ENCODE results near the gene IGSF8. TPM values are rescaled to one million over a fixed set of nuclear protein-coding genes. Genes with fewer than 3 reads are reported as not detected.
"Not testable (repeated sequence)": the region's sequence is repeated elsewhere in the genome, so short reads cannot be mapped to it uniquely, and the experiment has no call there.

Gene IGSF8
- total RNA-seq, 3 donors from 2014 or later: 30.5 to 45.7 (median 43.1) TPM

DNA sequence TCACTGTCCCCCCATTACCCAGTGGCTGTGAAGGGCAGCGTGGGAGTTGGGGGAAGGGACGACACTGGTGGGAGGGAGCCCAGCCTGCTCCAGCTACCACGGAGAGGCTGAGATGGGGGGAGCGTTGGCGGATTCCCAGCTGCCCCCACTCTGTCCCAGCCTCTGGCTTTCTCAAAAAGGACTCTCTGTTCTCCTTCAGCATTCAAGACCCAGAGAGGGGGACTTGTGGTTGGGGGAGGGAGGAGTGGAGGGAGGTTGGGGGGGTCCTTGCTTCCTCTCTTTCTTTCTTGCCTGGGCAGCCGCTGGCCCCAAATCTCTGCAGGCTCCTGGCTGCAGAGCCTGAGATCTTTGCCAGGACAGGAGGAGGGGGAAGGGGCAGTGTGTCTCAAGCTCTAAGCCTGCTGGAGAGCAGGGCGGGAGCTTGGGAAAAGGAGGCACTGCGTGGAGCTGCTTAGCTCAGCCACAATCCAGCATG, 19.3 kb upstream of the IGSF8 start:
- no peaks in the 10 kb centered on the region for H3K9me3 Mint-ChIP-seq
- ATAC-seq: no peak

GRCh38 chr1:160117300-160117699, 18.9 kb upstream of the IGSF8 start:
- Mint-ChIP-seq H3K4me1 (ENCODE audit: low read depth) (no peaks in the 10 kb centered on the region), H3K9me3 (no peaks in the 10 kb centered on the region), H3K4me3 (no peak overlapping the region), H3K27me3 (ENCODE audit: low read depth) (peaks cover 21% of the 10 kb centered on the region), H3K36me3 (ENCODE audit: insufficient read depth) (no peaks in the 10 kb centered on the region)
- DNase-seq (no peak), ATAC-seq (no peak)

More for the DNA sequence above, 19.3 kb upstream of the IGSF8 start:
- no peak overlapping the region for H3K4me3 Mint-ChIP-seq
- no peaks in the 10 kb centered on the region for H3K36me3 Mint-ChIP-seq (ENCODE audit: insufficient read depth)
- DNase-seq: no peak
- H3K4me1 Mint-ChIP-seq (ENCODE audit: low read depth): no peaks in the 10 kb centered on the region
- peaks cover 18% of the 10 kb centered on the region for H3K27me3 Mint-ChIP-seq (ENCODE audit: low read depth)

DNA sequence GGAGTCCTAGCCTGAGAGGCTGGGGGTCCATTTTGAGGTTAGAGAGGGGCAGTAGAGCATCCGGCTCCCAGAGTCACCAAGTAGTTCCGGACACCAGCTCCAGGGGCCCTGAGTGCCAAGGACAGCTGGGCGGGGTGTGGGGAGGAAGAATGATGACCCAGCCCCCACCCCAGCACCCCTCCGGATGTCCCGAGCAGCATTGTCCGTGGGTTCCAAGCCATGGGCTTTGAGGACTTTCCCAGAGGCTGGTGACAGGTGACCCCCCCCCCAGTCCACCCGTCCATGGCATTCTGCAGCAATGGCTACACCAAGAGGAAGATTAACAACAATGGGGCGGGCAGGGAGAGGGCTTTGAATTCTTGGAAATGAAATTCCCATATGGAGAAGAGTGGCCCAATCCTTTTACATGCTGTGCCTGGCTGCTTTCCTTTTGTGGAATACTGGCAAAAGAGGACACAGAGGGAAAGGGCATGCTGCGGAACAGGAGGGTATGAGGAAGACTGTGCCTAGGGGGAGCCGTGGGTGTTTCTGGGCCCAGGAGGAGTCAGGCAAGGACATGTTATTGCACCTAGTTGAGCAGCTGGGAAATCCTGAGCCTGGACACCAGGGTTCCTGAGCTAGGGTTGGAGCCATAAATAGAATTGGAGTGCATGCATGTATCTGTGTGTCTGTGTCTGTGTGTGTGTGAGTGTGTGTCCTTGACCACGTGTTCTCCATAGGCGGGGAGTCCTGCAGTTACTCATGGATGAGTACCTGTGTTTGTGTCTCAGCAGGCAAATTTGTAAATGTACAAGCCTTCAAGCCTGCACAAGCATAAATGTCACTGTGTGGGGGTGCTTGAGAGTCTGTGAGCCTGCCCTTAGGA, 18.1 kb upstream of the IGSF8 start:
- ATAC-seq: no peak
- H3K27me3 Mint-ChIP-seq (ENCODE audit: low read depth): peaks cover 22% of the 10 kb centered on the region
- no peaks in the 10 kb centered on the region for H3K9me3 Mint-ChIP-seq

DNA sequence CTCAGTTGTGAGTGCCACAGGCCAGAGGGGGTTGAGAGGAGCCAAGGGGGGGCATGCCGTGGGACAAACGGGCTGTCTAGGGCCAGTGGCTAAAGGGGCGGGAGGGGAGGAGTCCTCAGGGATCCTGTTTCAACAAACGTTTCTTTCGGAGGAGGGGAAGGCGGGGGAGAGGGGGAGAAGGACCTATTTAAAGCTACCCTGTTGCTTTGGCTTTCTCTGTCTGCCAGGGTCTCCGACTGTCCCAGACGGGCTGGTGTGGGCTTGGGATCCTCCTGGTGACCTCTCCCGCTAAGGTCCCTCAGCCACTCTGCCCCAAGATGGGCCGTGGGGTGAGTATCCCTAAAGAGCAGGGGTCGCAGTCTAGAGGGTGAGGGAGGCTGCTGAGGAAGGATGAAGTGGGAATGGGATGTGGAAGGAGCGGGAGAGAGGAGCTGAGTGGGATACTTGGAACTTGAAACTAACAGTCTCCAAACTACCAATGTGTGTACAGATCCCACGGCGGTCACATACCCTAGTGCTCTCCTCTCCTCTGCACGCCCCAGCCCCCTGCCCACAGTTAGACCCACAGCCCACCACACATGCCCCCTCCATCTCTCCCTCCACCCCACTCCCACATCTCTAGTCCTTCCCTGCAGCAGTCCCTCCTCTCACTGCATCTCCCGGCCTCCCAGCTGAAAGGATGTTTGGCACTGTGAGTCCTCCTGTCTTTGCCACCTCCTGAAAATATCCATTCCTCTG, 17.3 kb upstream of the IGSF8 start, which contains the start of gene ATP1A2:
Gene ATP1A2, plus strand, starts transcription at position 215 of the 738 bp plus-strand sequence. Its CDS starts 103 bp downstream, at position 318.
- H3K4me3 Mint-ChIP-seq: no peak within 1 kb of the TSS
- no peaks in the 10 kb centered on the region for H3K4me1 Mint-ChIP-seq (ENCODE audit: low read depth)
- no peaks in the 10 kb centered on the region for H3K36me3 Mint-ChIP-seq (ENCODE audit: insufficient read depth)
- peaks cover 27% of the 10 kb centered on the region for H3K27me3 Mint-ChIP-seq (ENCODE audit: low read depth)
- ATAC-seq: no peak
- no peaks in the 10 kb centered on the region for H3K9me3 Mint-ChIP-seq
- DNase-seq: no peak

More for the DNA sequence above, 18.1 kb upstream of the IGSF8 start:
- DNase-seq: no peak
- H3K36me3 Mint-ChIP-seq (ENCODE audit: insufficient read depth): no peaks in the 10 kb centered on the region
- H3K4me3 Mint-ChIP-seq: no peak overlapping the region
- no peaks in the 10 kb centered on the region for H3K4me1 Mint-ChIP-seq (ENCODE audit: low read depth)

- H3K4me3 Mint-ChIP-seq: no peak overlapping the region
- H3K9me3 Mint-ChIP-seq: no peaks in the 10 kb centered on the region
Observed at GRCh38 chr1:160114085-160114484, 15.7 kb upstream of the IGSF8 start.

GRCh38 chr1:160113407-160113806, 15.0 kb upstream of the IGSF8 start:
- ATAC-seq (no peak), DNase-seq (no peak)
- H3K4me3 Mint-ChIP-seq: no peak overlapping the region
- no peaks in the 10 kb centered on the region for H3K4me1 Mint-ChIP-seq (ENCODE audit: low read depth)
- no peaks in the 10 kb centered on the region for H3K9me3 Mint-ChIP-seq
- H3K27me3 Mint-ChIP-seq (ENCODE audit: low read depth): peaks cover 31% of the 10 kb centered on the region
- no peaks in the 10 kb centered on the region for H3K36me3 Mint-ChIP-seq (ENCODE audit: insufficient read depth)

More at GRCh38 chr1:160114085-160114484, 15.7 kb upstream of the IGSF8 start:
- no peak for DNase-seq
- no peaks in the 10 kb centered on the region for H3K36me3 Mint-ChIP-seq (ENCODE audit: insufficient read depth)
- H3K4me1 Mint-ChIP-seq (ENCODE audit: low read depth): no peaks in the 10 kb centered on the region
- peaks cover 31% of the 10 kb centered on the region for H3K27me3 Mint-ChIP-seq (ENCODE audit: low read depth)
- no peak for ATAC-seq

DNA sequence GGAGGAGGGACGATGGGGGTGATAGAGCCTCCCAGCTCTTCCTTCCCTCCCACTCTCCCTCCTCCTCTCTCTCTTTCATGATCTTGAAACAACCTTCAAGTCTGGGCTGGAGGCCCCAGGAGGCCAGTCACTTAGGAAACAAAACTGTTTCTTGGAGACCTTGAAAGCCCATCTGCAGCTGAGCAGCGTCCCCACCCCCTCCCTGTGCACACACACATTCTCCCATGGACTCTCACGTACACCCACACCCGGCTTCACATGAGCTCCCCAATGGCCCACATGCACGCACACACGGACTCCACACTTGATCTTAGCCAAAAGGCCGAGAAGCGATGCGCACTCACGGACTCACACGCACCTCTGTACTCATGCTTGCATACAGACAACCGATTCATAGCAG, 13.9 kb upstream of the IGSF8 start:
- Mint-ChIP-seq H3K36me3 (ENCODE audit: insufficient read depth) (no peaks in the 10 kb centered on the region), H3K27me3 (ENCODE audit: low read depth) (peaks cover 31% of the 10 kb centered on the region), H3K4me1 (ENCODE audit: low read depth) (no peaks in the 10 kb centered on the region), H3K4me3 (no peak overlapping the region), H3K9me3 (no peaks in the 10 kb centered on the region)
- DNase-seq (no peak), ATAC-seq (no peak)

DNA sequence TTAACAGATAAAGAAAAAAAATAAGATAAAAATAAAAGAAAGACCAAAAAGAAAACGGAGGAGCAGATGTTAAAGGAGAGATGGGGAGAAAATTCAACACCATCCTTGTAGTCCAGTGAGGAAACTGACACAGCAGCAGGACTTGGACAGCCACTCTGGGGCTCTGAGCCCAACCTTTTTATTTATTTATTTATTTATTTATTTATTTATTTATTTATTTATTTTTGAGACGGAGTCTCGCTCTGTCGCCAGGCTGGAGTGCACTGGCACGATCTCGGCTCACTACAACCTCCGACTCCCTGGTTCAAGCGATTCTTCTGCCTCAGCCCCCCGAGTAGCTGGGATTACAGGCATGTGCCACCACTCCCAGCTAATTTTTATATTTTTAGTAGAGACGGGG, 13.0 kb upstream of the IGSF8 start:
- H3K36me3 Mint-ChIP-seq (ENCODE audit: insufficient read depth); H3K4me3 Mint-ChIP-seq; H3K4me1 Mint-ChIP-seq (ENCODE audit: low read depth); ATAC-seq; DNase-seq; H3K9me3 Mint-ChIP-seq: not testable (repeated sequence)
- H3K27me3 Mint-ChIP-seq (ENCODE audit: low read depth): peaks cover 25% of the 10 kb centered on the region

DNA sequence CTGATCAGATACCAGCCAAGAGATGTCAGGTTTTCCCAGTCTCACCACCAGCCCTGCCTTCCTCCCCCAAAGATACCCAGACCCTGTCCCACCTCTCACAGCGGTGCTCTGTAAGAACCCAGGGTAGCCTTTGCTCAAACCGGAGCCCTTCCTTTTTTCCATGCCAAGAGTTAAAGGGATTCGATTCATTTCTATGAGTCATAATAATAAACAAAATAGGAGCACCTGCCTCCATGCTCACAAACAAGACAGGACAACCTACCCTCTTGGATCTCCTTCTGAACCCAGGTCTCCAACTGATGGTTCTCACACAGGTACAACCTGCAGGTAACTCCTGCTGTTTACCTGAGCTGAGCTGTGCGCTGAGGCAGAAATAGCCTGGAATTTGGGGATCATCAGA, 11.3 kb upstream of the IGSF8 start:
- H3K27me3 Mint-ChIP-seq (ENCODE audit: low read depth): peaks cover 16% of the 10 kb centered on the region
- H3K36me3 Mint-ChIP-seq (ENCODE audit: insufficient read depth): no peaks in the 10 kb centered on the region
- no peak overlapping the region for H3K4me3 Mint-ChIP-seq
- H3K4me1 Mint-ChIP-seq (ENCODE audit: low read depth): no peaks in the 10 kb centered on the region
- H3K9me3 Mint-ChIP-seq: no peaks in the 10 kb centered on the region
- no peak for ATAC-seq
- no peak for DNase-seq

DNA sequence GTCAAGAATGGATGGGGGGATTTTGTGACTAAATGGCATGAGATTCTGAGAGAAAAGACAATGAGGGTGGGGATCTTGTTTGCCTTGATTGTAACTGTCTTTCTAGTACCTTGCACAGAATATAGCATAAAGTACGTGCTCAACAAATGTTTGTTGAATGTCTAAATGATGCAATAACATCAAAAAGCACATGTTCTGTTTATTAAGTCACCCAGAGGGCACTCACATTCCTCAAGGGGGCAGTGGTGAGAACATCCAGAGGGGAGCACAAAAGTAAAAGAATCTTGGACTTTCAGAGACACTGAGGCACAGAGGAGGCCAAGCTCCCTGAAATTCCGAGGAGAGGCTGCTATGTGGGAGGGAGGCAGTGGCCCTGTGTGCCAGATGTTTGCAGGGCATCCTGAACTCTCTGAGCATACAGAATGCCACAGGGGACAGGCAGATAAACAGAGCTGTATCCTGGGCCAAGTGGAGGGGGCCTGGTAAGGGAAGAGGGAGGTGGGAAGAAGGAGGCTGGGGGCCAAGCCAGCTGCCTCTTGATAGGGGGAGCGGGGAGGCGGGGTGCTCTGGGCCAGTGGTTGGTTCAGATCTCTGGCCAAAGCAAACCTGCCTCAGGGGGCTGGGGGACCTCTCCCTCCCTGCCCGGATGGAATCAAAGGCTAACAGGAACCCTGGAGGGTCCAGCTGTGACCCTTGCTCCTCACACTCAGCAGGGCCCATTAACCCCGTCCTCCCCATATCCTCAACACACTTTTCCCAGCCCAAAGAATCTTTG, 10.7 kb upstream of the IGSF8 start:
- H3K27me3 Mint-ChIP-seq (ENCODE audit: low read depth): peaks cover 14% of the 10 kb centered on the region
- H3K4me1 Mint-ChIP-seq (ENCODE audit: low read depth): no peaks in the 10 kb centered on the region
- peak; percentile 58 to 65 for ATAC-seq
- no peak overlapping the region for H3K4me3 Mint-ChIP-seq
- H3K9me3 Mint-ChIP-seq: no peaks in the 10 kb centered on the region
- DNase-seq: peak; percentile 19
- no peaks in the 10 kb centered on the region for H3K36me3 Mint-ChIP-seq (ENCODE audit: insufficient read depth)

GRCh38 chr1:160107512-160107911, 9.1 kb upstream of the IGSF8 start:
- ATAC-seq: no peak
- DNase-seq: no peak
- Mint-ChIP-seq H3K9me3 (no peaks in the 10 kb centered on the region), H3K36me3 (ENCODE audit: insufficient read depth) (no peaks in the 10 kb centered on the region), H3K4me1 (ENCODE audit: low read depth) (peaks cover 2% of the 10 kb centered on the region), H3K4me3 (no peak overlapping the region), H3K27me3 (ENCODE audit: low read depth) (peaks cover 11% of the 10 kb centered on the region)

DNA sequence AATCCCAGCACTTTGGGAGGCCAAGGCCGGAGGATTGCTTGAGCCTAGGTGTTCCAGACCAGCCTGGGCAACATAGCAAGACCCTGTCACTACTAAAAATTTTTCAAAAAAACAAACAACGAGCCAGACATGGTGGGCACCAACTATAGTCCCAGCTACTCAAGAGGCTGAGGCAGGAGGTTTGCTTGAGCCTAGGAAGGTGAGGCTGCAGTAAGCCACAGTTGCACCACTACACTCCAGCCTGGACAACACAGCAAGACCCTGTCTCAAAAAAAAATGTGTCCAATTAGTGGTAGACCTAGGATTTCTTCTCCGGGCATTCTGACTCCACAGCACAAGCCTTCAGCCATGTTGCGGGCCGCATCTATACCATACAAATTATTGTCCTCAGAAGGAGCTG, 6.7 kb upstream of the IGSF8 start:
- Mint-ChIP-seq H3K9me3 (no peaks in the 10 kb centered on the region), H3K4me1 (ENCODE audit: low read depth) (peaks cover 21% of the 10 kb centered on the region), H3K4me3 (no peak overlapping the region), H3K36me3 (ENCODE audit: insufficient read depth) (no peaks in the 10 kb centered on the region), H3K27me3 (ENCODE audit: low read depth) (no peaks in the 10 kb centered on the region)
- ATAC-seq (no peak), DNase-seq (no peak)

DNA sequence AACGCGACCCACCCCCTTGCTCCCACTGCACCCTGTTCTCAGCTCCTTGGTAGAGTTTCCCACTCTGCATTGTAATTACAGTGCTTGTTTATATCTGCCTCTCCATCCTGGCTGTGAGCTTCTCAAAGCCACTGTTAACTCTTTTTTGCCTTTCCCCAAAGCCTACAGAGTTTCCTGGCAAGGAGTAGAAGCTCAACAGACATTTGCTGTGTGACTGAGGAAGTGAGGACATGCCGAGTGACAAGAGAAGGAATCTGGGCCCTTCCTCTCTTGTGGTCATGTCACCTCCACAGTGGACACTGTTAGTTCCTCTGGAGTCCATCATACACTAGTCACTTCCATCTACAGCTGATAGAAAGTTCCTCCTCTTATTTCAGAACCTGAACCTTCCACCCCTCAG, 6.1 kb upstream of the IGSF8 start:
- Mint-ChIP-seq H3K9me3 (no peaks in the 10 kb centered on the region), H3K27me3 (ENCODE audit: low read depth) (no peaks in the 10 kb centered on the region), H3K36me3 (ENCODE audit: insufficient read depth) (no peaks in the 10 kb centered on the region), H3K4me3 (no peak overlapping the region), H3K4me1 (ENCODE audit: low read depth) (peaks cover 26% of the 10 kb centered on the region)
- ATAC-seq (no peak), DNase-seq (no peak)

All from activated T-cell treated with anti-CD3 and anti-CD28 coated beads, Interleukin-2, amount 50 U/mL, for 4 hours (primary cell).